Measurements from ENCODE around the gene CD300LF. TPM values are rescaled to one million over a fixed set of nuclear protein-coding genes. Genes with fewer than 3 reads are reported as not detected.

The CD300LF gene
- total RNA-seq, 1 experiment from 2014 or later, result not detected

GRCh38 chr17:74746376-74746775 is 33.7 kb upstream of the CD300LF start:
- Histone ChIP-seq H2BK5ac (ENCODE audit: insufficient read length, low read length) (no peak overlapping the region), H3K4ac (ENCODE audit: low read depth, low read length) (no peak overlapping the region), H3K79me1 (ENCODE audit: insufficient read depth, low read depth, low read length, poor library complexity, severe bottlenecking) (no peaks in the 10 kb centered on the region), H3T11ph (ENCODE audit: low read length) (no peak overlapping the region), H3K9me3 (ENCODE audit: control insufficient read depth, low read depth, low read length) (no peaks in the 10 kb centered on the region), H3K9ac (ENCODE audit: extremely low read depth, insufficient read length, low read length) (no peak overlapping the region), H3K27me3 (ENCODE audit: insufficient read depth, low read length) (no peaks in the 10 kb centered on the region), H3K23me2 (ENCODE audit: insufficient read length, low read depth, low read length, poor library complexity, severe bottlenecking) (peaks cover 9% of the 10 kb centered on the region), H3K56ac (ENCODE audit: insufficient read length, low read depth, low read length) (no peak overlapping the region), H2AK5ac (ENCODE audit: insufficient read length, low read length) (no peak overlapping the region), H2AFZ (ENCODE audit: low read length) (no peak overlapping the region), H2BK15ac (ENCODE audit: low read depth, low read length) (no peak overlapping the region), H4K5ac (ENCODE audit: insufficient read length, low read depth, low read length) (no peak overlapping the region), H2BK120ac (ENCODE audit: low read depth, low read length, poor library complexity, severe bottlenecking) (no peak overlapping the region), H3K4me2 (ENCODE audit: insufficient read depth, insufficient read length, low read length) (no peak overlapping the region), H3K27ac (ENCODE audit: insufficient read length, low read depth, low read length) (no peak overlapping the region), H2BK12ac (ENCODE audit: insufficient read length, low read depth, low read length) (no peak overlapping the region), H4K8ac (replicated peaks; ENCODE audit: insufficient read length, low read depth, low read length) (no peak overlapping the region), H3K23ac (ENCODE audit: insufficient read length, low read depth, low read length) (no peak overlapping the region), H4K91ac (ENCODE audit: insufficient read length, low read depth, low read length) (no peak overlapping the region), H3K14ac (ENCODE audit: insufficient read depth, low read length) (no peak overlapping the region), H3K18ac (ENCODE audit: insufficient read length, low read depth, low read length) (no peak overlapping the region), H3K79me2 (ENCODE audit: insufficient read depth, low read length) (peaks cover 6% of the 10 kb centered on the region; the same call in 1 of the 2 replicates), H3K4me1 (ENCODE audit: insufficient read depth, low read length) (peaks cover 15% of the 10 kb centered on the region), H2BK20ac (ENCODE audit: low read depth, low read length, poor library complexity, severe bottlenecking) (no peak overlapping the region), H4K20me1 (ENCODE audit: control insufficient read depth, insufficient read depth, insufficient read length) (no peaks in the 10 kb centered on the region)
- Mint-ChIP-seq H3K4me3 (peak overlapping the region; percentile 14 to 20; a peak in 2 of 5 replicates), H3K36me3 (ENCODE audit: insufficient read depth in 1 of 3, low read depth in 3 of 3) (peaks cover 6 to 14% (median 7%) of the 10 kb centered on the region in 3 experiments; a peak in 6 of 7 replicates), H3K9me3 (no peaks in the 10 kb centered on the region), H3K27ac (peak overlapping the region; percentile 72 to 93 (median 90); a peak in 5 of 7 replicates), H3K4me1 (peaks cover 47% of the 10 kb centered on the region in 2 experiments), H3K27me3 (ENCODE audit: low read depth) (peaks cover 11% of the 10 kb centered on the region)
- DNase-seq, result peak; percentile 29
- TF ChIP-seq CTCF (conservative IDR thresholded peaks at IDR 0.05), result no peak
- WGBS (ENCODE audit: extremely low coverage, insufficient read length, low lambda C conversion rate), result no CpG with 5 or more reads among the region's 5 CpGs
